NCI-H187 (cell line): ENCODE results near the gene HPSE2.

ENCODE experiments used
- DNase-seq, 2 experiments: peaks; one replicate each; lab custom pipeline; 2025; lab: John Stamatoyannopoulos, UW

The HPSE2 gene

GRCh38 chr10:98410759-98411158 lies 824.9 kb downstream of the HPSE2 start:
- no peak for DNase-seq

- DNase-seq = no peak
Measured at GRCh38 chr10:98410135-98410743, 825.4 kb downstream of the HPSE2 start.

GRCh38 chr10:98408799-98409198 lies 826.9 kb downstream of the HPSE2 start:
- no peak for DNase-seq

GRCh38 chr10:98407744-98408241 lies 827.9 kb downstream of the HPSE2 start:
- DNase-seq = no peak
